NCI-H1694 (cell line): Measurements from ENCODE around the gene XRRA1.
A peak's percentile ranks its signal among the peaks of the same experiment; 100 is the strongest.
"Not testable (repeated sequence)": the region's sequence is repeated elsewhere in the genome, so short reads cannot be mapped to it uniquely, and the experiment has no call there.

Source experiments
- DNase-seq: peaks from one replicate; lab custom pipeline; 2025; lab: John Stamatoyannopoulos, UW

XRRA1 gene

DNA sequence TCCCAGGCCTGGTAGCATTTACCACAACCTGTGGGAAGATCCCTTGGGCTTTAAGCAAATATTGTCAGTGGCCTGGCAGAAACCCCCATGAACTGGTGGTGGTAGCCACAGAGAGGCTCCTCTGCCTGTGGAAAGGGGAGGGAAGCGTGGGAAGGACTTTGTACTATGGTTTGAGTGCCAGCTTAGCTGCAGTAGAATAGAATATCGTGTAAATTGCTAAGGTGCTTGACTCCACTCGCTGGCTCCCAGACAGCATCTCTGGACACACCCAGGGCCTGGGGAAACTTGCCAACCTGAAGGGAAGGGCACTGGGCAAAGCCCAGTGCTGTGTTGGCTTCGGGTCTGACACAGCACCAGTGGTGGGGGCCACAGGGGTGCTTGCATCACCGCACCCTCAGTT lies 52.6 kb downstream of the XRRA1 start:
- no peak for DNase-seq

DNA sequence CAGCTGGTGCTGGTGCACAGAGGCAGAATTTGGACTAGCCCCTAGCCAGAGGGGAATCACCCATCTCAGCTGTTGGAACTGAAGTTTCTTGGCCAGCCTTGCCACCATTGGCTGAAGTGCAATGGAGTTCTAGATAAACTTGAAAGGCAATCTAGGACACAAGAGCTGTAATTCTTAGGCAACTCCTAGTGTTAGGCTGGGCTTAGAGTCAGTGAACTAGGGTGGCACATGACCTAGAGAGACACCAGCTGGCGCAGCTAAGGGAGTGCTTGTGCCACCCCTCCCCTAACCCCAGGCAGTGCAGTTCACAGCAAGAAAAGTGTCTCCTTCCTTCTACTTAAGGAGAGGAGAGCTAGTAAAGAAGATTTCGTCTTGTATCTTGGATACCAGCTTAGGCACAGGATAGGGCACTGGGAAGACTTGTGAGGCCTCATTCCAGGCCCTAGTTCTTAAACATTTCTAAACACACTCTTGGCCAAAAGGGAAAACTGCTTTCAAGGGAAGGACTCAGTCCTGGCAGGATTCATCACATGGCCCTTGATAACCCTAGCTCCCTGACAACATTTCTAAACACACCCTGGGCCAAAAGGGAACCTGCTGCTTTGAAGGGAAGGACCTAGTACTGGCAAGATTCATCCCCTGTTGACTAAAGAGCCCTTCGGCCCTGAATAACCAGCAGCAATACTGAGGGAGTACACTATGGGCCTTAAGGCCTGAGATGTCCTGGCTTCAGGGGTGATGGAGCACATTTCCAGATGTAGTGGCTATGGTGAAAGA lies 53.4 kb downstream of the XRRA1 start:
- DNase-seq: no peak

DNA sequence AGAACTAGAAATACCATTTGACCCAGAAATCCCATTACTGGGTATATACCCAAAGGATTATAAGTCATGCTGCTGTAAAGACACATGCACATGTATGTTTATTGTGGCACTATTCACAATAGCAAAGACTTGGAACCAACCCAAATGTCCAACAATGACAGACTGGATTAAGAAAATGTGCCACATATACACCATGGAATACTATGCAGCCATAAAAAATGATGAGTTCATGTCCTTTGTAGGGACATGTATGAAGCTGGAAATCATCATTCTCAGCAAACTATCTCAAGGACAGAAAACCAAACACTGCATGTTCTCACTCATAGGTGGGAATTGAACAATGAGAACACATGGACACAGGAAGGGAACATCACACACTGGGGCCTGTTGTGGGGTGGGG lies 55.9 kb downstream of the XRRA1 start:
- not testable (repeated sequence) for DNase-seq

DNA sequence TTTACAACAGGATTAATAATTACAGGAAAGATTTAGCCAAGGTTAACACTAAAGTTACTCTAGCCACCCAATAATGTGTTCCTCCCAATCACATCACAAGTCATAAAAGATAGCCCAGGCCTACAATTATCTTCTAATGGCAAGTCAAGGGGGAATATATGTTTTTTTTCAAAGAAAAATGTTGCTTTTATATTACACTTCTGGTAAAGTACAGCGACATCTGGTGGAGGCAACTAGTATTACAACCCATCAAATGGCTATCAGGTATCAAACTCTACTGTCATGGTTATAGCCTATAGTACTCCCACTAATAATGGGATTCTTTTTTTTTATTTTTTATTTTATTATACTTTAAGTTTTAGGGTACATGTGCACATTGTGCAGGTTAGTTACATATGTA lies 71.8 kb downstream of the XRRA1 start:
- peak; percentile 4 for DNase-seq

DNA sequence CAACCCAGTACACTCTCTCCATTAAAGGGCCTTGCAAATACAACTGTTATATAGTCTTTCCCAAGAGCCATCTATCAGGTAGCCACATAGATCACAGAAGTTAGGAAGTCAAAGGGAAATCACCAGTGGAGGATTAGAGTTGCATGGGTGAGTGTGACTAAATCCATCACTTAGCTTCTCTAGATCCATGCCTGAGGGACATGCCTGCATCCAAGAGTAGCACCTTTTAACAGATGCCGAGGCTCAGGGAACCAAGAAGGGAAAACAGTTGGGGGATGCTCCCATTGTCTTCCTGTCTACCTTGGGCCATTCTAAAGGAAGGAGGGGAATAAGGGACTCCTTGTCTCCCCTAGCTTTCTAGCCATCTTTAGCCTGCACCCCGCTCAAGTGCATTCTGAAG lies 77.9 kb downstream of the XRRA1 start:
- no peak for DNase-seq

DNA sequence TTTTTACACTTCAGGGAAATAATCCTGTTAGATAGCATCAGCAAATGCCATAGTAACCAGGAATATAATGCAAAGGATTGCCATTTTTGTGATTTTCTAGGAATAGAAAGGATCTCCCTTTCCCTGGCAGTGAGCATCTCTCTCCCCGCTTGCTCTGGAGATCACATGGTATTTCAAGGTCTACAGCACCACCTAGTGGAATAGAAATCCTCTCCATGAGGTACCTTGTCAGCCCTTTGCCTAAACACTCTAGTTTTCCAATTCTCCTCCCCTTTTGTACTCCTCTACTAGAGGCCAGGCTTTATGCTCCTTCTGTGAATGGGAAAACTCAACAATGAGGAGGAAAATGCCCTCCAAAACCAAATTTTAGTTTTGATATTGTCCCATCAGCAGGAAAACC lies 78.4 kb downstream of the XRRA1 start:
- peak; percentile 32 for DNase-seq

DNA sequence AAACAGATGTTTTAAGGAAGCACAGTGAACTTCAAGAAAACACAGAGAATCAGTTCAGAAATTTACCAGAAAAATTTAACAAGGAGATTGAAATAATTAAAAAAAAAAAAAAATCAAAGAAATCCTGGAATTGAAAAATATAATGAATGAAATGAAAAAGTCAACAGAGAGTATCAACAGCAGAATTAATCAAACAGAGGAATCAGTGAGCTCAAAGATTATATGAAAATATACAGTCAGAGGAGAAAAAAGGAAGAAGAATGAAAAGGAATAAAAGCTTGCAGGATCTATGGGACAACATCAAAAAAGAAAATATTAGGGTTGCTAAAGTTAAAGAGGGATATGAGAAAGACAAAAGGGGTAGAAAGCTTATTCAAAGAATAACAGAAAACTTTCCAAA lies 82.3 kb downstream of the XRRA1 start:
- DNase-seq: no peak

DNA sequence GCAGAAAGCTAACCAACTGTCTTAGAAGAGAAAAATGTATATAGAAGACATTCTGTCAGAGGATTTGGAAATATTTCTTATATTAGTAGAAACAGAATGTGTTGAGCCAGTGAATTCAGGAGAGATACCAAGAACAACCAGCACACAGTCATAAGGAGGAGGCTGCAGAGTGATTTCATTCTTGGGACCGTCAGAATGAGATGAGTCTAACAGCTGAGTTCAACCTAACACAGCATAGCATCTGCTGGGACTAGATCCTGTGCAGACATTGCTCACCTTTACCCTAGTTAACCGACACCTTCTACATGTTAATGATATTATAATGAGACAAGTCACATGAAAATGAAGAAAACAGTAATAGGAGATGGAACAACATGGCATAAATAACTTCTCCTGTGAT lies 85.5 kb downstream of the XRRA1 start:
- no peak for DNase-seq

DNA sequence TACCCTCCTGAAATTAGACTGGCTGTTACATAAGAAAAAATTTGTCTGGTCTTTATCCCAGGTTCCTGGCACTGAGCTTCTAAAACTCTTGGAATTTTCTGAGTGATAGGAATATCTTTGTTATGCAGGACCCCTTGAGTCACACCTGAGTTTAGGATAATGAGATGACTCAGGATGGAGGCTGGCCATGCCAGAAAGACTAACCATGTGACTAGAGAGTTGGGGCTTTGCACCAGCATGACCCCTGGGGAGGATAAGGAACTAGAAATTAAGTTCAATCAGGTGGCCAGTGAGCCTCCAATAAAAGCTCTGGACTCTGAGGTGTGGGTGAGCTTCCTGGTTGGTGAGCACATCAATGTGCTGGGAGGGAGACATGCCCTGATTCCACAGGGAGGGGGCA lies 88.1 kb downstream of the XRRA1 start:
- no peak for DNase-seq

DNA sequence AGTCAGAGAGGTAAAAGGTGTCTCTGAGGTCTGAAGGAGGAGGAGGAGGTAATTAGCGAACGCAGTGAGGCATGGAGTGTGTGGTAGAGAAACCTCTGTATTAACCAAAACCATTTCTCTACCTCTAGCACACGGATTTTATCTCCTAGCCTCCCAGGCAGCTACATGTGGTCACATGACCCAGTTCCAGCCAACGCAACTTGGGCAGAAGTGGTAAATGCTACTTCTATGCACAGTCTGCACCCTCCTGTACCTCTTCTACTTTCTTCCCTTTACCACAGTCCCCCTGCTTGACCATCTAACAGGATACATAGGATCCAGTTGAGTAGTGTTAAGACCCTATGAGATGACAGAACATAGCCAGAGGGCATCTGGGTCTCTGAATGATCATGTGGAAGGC lies 95.7 kb downstream of the XRRA1 start:
- no peak for DNase-seq

DNA sequence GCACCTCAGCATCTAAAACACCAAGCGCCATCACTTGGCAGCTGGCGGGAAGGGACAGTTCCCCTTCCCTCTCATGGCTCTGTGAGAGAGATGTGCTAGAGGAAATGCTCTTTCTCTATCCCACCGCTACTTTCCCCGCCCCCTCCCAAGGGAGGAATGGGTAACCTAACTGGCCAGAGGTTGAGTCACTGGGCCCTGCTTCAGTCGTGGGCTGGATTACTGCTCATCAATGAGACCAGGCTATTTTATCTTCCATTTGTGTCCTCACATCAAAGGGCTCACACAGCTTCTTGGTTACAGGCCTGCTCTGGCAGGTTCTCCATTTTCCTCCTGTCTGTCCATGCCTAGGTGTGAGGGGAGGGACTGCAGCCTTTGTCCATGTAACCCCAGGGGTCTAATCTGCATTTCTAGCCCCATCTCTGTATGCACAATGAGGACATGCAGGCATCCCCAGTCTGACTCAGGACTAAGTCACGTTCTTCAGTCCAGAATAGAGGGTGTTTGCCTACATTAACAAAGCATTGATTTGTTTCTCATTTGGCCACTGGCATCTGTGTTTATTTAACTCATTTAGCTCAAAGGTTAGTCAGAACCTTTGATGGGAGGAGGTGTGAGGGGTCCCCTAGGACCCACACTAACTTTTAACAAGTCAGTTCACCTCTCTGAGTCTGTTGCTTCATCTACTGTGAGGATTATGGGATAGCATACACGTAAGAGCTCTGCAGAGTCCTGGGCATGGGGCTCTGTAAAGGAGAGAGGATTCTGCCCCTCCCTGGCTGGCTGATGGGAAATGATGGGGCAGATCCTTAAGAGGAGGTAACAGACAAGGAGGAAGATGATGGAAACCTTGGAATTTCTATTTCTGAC lies 99.1 kb downstream of the XRRA1 start:
- DNase-seq: no peak

DNA sequence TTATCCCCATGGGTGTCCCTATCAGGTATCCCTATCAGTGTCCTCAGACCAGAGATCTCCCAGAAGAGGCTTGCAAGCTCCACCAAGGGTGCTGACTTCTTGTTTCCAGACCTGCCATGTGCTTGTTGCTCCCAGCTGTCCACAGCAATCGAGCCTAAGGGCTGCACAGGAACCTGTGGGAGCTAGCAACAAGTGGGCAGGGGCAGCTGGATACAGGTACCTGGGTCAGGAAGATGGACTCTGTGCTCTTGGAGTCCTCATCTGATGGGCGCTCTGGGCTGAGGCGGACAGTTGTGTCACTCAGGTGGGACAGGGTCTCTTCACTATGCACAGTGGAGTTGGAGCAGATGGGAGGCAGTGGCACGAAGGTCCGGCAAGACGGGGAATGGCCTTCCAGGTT lies 101.0 kb downstream of the XRRA1 start:
- DNase-seq: no peak

DNA sequence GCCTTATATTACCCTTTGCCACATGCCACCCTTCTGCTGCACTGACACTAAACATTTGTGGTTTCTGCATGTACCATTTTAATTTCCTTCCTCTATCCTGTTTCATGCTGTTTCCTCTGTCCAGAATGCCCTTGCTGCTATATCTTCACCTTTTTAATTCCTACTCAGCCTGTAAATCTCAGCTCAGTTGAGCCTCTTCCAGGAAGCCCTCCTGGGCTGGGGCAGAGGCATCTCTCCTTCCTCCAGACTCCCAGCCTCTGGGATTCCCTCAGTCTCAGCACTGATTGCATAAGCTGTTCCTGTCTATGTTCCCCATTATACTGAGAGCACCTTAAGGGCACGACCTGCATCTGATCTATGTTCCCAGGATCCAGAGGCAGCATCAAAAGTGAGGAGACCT lies 101.5 kb downstream of the XRRA1 start:
- DNase-seq: no peak

DNA sequence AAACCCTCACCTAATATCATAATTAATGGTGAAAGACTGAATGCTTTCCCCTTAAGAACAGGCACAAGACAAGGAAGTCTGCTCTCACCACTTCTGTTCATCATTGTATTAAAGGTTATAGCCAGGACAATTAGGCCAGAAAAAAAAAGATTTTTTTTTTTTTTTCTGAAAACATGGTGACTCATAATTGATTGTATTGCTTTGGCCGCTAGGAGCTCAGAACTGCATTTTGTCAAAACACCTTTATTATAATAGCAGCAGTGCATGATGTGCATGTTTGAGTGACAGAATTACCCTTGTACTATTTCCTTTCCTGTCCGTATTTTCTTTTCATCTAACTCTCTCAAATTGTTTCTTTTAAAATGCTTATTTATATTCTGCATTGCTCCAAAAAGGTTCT lies 102.1 kb downstream of the XRRA1 start:
- DNase-seq: no peak

DNA sequence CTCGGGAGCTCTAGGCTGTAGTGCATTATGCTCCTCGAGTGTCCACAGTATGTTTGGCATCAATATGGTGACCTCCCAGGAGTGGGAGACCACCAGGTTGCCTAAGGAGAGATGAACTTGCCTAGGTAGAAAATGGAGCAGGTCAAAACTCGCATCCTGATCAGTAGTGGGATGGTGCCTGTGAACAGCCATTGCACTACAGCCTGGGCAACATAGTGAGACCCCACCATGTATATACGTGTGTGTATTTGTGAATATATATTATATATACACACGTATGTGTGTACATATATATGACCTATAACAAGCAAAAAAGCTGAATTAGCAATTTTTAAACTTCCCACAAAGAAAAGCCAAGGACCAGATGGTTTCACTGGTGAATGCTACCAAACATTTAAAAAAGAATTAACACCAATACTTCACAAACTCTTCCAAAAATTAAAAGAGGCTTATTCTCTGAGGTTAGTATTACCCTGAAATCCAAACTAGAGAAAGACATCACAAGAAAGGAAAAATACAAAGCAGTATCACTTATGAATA lies 102.8 kb downstream of the XRRA1 start:
- no peak for DNase-seq

DNA sequence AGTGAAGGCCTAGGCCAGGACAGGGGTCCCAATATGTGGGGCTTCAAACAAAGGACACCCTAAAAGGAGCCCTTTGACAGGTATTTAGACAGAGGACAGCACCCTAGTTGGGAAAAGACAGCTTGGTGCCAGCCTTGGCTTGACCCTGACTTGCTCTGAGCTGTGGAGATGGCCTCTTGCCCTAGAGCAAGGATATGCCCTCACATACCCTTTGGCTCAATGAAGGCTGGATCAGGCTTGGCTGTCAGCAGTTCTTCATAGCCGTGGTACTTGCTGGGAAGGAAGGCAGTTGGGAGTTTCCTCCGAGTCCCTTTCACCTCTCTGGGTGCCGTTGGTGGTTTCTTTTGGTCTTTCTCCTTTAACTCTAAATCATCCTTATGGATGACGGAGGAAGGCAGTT lies 104.0 kb downstream of the XRRA1 start:
- no peak for DNase-seq

DNA sequence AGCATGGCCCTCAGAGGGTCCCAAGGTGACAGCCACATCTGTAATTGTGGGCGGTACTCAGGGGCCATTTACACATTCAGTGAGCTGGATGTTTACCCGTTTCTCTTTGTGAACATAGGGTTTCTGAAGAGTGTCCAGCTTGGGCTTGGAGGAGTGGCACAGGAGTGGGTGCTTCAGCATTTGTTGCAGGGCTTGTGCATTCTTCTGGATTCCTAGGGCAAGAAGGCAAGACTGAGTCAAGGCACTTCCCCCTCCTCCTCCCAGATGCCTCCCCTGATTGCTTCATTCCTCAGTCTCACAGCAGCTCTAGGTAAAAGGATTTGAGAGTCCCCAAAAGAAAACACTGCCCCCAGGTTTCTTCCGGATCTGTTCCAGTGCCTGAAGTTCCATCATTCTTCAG lies 104.8 kb downstream of the XRRA1 start:
- DNase-seq: no peak

DNA sequence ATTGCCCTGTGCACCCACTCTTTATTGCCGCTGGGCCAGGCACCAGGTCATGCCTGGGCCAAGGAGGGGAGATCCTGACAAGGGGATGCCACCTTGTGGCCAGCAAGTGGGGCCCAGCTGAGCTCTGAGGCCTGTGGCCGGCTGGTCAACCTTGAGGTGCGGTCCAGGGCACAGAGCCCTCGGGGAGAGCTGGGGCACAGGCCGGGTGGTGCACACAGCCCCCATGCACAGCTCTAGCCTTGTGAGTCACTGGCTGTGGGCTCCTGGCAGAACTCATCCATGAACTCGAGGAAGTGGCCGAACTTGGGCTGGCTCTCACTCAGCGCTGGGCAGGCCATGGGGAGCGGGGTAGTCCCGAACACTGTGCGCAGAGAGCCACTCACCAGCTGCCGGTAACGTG lies 105.9 kb downstream of the XRRA1 start:
- DNase-seq: no peak

DNA sequence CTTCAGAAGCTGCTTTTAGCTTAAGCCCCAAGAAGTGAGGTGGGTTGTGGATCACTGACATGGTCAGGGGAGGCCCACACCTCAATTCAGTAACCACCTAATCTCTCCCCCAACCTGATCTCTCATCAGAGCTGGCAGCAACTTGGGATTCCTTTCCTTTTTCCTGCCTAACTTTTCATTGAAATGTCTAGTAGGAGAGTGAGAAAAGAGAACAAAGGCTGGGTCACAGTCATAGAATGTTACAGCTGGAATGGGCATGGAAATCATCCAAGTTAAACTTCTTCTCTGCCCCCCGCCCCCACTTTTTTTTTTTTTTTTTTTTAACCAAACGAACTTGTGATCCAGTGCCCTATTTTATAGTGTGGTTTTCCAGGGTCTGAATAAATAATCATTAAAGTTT lies 108.4 kb downstream of the XRRA1 start:
- no peak for DNase-seq

DNA sequence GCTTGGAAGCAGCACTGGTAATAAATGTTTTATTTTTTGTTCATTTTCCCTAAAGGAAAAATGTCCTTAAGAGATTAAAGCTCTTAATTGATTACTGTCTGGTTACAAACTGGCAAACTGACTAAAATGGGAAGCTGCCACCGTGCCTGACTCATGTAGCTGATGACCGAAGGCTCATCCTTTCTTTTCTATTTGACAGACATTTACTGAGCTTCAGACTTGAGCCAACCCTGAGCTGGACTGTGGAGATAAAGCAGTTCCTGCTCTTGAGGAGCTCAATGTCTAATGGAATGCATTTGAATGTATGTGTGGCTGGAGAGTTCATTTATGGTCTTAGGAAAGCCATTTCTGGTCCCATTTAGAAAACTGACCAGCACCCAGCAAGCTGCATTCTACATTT lies 108.9 kb downstream of the XRRA1 start:
- no peak for DNase-seq

DNA sequence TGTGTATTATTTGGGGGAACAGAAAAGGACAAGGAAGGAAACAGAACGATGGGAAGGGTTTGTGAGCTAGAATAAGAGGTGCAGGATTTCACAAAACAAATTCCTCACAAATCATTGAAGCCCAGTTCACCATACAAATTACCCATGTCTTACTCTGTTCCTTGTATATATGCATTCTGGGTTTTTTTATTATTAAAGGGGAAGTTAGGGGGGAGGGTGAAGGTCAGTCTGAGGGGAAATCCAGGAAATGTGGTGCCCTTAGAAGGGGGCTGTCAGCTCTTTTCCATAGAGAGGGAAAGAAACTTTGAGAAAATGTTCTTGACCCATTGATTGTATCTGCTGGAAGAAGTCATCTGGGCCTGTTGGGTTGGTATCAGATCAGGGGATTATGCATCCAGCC lies 109.4 kb downstream of the XRRA1 start:
- no peak for DNase-seq

DNA sequence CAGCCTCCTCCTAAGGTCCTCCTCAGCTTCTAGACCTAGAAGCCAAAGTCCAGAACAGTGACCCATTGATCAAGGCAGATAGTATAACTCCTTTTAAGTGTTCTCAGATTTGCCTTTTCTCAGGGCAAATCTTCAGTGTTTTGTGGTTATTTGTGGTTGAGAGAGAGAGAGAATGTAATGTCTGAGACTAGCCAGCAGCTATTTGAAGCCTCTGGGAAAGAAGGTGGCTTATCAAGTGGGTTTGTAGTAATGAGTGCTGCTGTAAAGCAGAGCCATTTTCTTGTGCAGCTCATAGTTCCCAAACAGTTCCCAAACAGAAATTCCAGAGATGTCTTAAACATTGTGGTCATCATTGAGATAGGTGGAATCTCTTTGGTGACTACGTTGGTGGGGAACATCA lies 110.7 kb downstream of the XRRA1 start:
- no peak for DNase-seq

DNA sequence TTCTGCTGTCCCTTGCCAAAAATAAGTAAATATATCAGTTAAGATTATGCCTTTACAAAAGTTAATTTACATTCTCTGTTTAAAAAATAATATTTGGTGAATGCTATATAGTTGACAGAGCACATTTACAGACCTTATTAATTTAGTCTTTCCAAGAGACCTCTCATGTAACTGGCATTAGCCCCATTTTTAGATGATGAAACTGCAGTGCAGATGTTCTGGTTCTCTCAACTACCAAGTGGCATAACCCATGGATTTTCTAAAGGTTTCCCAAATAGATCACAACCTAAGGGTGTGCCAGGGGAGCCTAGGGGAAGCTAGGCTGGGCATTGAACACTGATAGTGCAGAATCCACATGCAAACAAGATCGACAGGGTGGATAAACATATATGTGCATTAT lies 111.7 kb downstream of the XRRA1 start:
- DNase-seq: no peak
